ENCODE results near the gene GCK. TPM values are rescaled to one million over a fixed set of nuclear protein-coding genes. Genes with fewer than 3 reads are reported as not detected.

The GCK gene
- total RNA-seq, 1 donor: 0.43 TPM

DNA sequence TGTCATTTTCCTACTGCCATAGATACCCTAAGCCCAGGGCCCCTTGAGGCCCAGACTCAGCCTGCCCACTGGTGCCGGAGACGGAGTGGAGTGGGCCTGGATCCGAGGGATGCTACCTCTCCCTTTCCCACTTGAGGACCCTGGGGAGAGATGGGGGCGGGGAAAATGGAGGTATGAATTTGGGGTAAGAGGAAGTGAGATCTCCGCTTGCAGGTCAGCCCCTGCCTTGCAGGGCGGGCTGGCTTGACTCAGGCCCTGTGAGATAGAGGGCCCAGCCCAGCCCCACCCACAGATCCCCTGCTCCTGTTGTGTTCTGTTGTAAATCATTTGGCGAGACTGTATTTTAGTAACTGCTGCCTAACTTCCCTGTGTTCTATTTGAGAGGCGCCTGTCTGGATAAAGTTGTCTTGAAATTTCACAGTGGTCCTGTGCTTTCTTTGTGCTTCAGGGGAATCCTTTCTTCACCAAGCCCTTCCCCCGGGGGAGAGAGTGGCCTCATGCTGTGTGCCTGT is 24.7 kb upstream of the GCK start:
- no peak overlapping the region for H3K4me3 ChIP-seq (ENCODE audit: low read depth, low read length)
- DNase-seq (ENCODE audit: low read depth): no peak
- TF ChIP-seq, protein P1, sequence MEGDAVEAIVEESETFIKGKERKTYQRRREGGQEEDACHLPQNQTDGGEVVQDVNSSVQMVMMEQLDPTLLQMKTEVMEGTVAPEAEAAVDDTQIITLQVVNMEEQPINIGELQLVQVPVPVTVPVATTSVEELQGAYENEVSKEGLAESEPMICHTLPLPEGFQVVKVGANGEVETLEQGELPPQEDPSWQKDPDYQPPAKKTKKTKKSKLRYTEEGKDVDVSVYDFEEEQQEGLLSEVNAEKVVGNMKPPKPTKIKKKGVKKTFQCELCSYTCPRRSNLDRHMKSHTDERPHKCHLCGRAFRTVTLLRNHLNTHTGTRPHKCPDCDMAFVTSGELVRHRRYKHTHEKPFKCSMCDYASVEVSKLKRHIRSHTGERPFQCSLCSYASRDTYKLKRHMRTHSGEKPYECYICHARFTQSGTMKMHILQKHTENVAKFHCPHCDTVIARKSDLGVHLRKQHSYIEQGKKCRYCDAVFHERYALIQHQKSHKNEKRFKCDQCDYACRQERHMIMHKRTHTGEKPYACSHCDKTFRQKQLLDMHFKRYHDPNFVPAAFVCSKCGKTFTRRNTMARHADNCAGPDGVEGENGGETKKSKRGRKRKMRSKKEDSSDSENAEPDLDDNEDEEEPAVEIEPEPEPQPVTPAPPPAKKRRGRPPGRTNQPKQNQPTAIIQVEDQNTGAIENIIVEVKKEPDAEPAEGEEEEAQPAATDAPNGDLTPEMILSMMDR (IDR thresholded peaks at IDR 0.05; ENCODE audit: insufficient read depth, low read depth, low read length): no peak

DNA sequence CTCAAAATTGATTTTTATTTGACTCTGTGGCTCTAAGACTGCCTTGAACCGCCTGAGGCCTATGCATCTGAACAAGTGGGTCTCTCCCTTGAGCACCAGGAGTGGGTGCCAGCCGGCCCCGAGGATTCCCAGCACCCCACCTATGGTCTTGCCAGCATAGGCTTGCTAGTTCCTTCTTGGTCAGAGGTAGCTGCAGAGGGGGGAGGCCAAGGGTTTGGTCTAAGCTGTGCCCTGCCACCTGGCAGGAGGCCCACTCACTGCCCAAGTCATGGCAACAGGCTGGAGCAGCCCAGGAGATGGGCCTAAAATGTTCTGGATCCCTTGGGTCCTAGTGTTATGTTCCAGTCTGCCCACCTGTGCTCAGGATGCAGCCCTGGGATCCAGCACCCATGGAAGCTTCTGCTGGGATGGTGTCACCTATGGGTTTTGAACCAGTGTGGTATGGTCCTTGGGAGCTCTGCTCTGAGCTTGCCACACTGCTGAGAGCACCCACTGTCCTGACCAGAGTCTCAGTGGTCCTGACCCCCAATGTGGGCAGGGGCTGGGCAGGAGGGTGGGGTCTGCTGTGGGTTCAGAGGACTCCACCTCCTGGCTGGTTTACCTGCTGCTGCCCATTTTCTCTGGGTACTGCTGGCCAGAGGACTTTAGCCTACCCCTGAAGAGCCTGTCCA is 24.1 kb upstream of the GCK start:
- no peak overlapping the region for H3K4me3 ChIP-seq (ENCODE audit: low read depth, low read length)
- no peak for DNase-seq (ENCODE audit: low read depth)
- TF ChIP-seq, protein P1 (IDR thresholded peaks at IDR 0.05; ENCODE audit: insufficient read depth, low read depth, low read length): no peak

- H3K4me3 ChIP-seq (ENCODE audit: low read depth, low read length): no peak overlapping the region
- DNase-seq (ENCODE audit: low read depth): no peak
- TF ChIP-seq, protein P1 (IDR thresholded peaks at IDR 0.05; ENCODE audit: insufficient read depth, low read depth, low read length): no peak
These were observed 23.4 kb upstream of the GCK start for GRCh38 chr7:44212581-44213184.

- no peak overlapping the region for H3K4me3 ChIP-seq (ENCODE audit: low read depth, low read length)
- no peak for DNase-seq (ENCODE audit: low read depth)
- TF ChIP-seq, protein P1 (IDR thresholded peaks at IDR 0.05; ENCODE audit: insufficient read depth, low read depth, low read length): no peak
These were observed 22.8 kb upstream of the GCK start for GRCh38 chr7:44212018-44212417.

DNA sequence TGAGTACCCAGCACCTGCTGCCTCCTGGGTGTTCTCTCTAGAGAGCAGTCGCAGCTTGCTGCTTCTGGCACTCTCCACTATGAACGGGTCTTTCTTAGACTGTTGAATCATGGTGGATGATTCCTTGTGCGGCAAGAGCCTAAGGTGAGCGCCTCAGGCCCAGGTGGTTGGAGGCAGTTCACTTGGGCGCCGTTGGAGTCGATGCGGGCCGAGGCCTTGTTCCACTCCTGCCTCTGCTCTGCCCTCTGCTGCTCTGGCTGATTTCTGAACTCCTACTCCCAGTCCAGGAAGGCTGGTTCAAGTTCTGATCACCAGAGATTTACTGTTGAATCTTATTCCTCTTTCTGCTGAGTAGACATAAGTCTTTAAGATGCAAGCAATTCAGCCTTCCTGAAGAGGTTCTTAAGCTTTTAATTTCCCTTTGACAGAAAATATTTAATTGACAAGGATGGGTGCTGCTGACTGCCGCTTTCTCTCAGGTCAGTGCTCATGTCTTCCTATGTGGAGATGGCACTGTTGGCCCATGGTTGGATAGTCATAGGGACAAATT is 22.0 kb upstream of the GCK start:
- no peak overlapping the region for H3K4me3 ChIP-seq (ENCODE audit: low read depth, low read length)
- DNase-seq (ENCODE audit: low read depth): no peak
- TF ChIP-seq, protein P1 (IDR thresholded peaks at IDR 0.05; ENCODE audit: insufficient read depth, low read depth, low read length): no peak

GRCh38 chr7:44210107-44210506 is 20.9 kb upstream of the GCK start:
- no peak for DNase-seq (ENCODE audit: low read depth)
- TF ChIP-seq, protein P1 (IDR thresholded peaks at IDR 0.05; ENCODE audit: insufficient read depth, low read depth, low read length): no peak
- no peak overlapping the region for H3K4me3 ChIP-seq (ENCODE audit: low read depth, low read length)

Measured in fibroblast of villous mesenchyme (primary cell).